Cardiac muscle cell (in vitro differentiated cells and primary cell): ENCODE data around the gene EXOC5. TPM values are rescaled to one million over a fixed set of nuclear protein-coding genes. Genes with fewer than 3 reads are reported as not detected.
A peak's percentile ranks its signal among the peaks of the same experiment; 100 is the strongest.
"Not testable (repeated sequence)": the region's sequence is repeated elsewhere in the genome, so short reads cannot be mapped to it uniquely, and the experiment has no call there.

ENCODE experiments used
- DNase-seq, 2 donors: peaks; one replicate each; pipeline versions ENCODE4 v3.0.0 to v3.0.0-alpha.2; 2010 to 2017; ENCODE audit warnings: low read depth in 1 of 2, low spot score in 1 of 2
- H3K27ac ChIP-seq: fragments of 200-600 bp; sonication (generic); 2 replicates; pipeline ENCODE4 v1.5.1; 2016
- H3K27me3 ChIP-seq: fragments of 200-600 bp; sonication (generic); 2 replicates; pipeline ENCODE4 v1.6.0; 2016; ENCODE audit warnings: control low read depth
- H3K36me3 ChIP-seq: fragments of 200-600 bp; sonication (generic); 2 replicates; pipeline ENCODE4 v1.5.1; 2016; ENCODE audit warnings: control low read depth
- H3K4me1 ChIP-seq: fragments of 200-600 bp; sonication (generic); 2 replicates; pipeline ENCODE4 v1.8.1; 2017; ENCODE audit warnings: low read depth, mild to moderate bottlenecking, mixed run types
- H3K4me3 ChIP-seq: fragments of 200-600 bp; sonication (generic); 2 replicates; pipeline ENCODE4 v1.5.1; 2016; ENCODE audit warnings: mild to moderate bottlenecking
- H3K9me3 ChIP-seq: fragments of 200-600 bp; sonication (generic); 2 replicates; pipeline ENCODE4 v1.5.1; 2017; ENCODE audit warnings: low read depth, mild to moderate bottlenecking, control low read depth
- polyA plus RNA-seq: library from polyadenylated mRNA; unstranded; fragments of >200 nt; fragmentation: Nextera tagmentation; extraction: Ambion mirVana; gene quantifications from 2 replicates; pipeline ENCODE4 v1.2.1, GENCODE V29; 2016
- total RNA-seq: library from RNA; depleted of rRNA; stranded (reverse); fragments of >200 nt; gene quantifications from 2 replicates; pipeline ENCODE4 v1.2.3, GENCODE V29; 2016
- TF ChIP-seq, protein P1 (sequence below): IDR thresholded peaks from 2 replicates; pipeline ENCODE4 v1.5.1; 2012; ENCODE audit warnings: low read depth, mild to moderate bottlenecking, low read length

The EXOC5 gene
- total and polyA plus RNA-seq, 2 experiments from 2014 or later, result 61.9 to 73.4 TPM

- H3K4me1 ChIP-seq, result no peaks in the 10 kb centered on the region
- no peak for DNase-seq
- H3K36me3 ChIP-seq, result peaks cover 17% of the 10 kb centered on the region
- H3K4me3 ChIP-seq, result no peak overlapping the region
- H3K9me3 ChIP-seq, result no peaks in the 10 kb centered on the region
- no peak overlapping the region for H3K27ac ChIP-seq
- TF ChIP-seq, protein P1, sequence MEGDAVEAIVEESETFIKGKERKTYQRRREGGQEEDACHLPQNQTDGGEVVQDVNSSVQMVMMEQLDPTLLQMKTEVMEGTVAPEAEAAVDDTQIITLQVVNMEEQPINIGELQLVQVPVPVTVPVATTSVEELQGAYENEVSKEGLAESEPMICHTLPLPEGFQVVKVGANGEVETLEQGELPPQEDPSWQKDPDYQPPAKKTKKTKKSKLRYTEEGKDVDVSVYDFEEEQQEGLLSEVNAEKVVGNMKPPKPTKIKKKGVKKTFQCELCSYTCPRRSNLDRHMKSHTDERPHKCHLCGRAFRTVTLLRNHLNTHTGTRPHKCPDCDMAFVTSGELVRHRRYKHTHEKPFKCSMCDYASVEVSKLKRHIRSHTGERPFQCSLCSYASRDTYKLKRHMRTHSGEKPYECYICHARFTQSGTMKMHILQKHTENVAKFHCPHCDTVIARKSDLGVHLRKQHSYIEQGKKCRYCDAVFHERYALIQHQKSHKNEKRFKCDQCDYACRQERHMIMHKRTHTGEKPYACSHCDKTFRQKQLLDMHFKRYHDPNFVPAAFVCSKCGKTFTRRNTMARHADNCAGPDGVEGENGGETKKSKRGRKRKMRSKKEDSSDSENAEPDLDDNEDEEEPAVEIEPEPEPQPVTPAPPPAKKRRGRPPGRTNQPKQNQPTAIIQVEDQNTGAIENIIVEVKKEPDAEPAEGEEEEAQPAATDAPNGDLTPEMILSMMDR, result no peak
- no peaks in the 10 kb centered on the region for H3K27me3 ChIP-seq
These were observed 21.6 kb downstream of the EXOC5 start for GRCh38 chr14:57246933-57247657.

DNA sequence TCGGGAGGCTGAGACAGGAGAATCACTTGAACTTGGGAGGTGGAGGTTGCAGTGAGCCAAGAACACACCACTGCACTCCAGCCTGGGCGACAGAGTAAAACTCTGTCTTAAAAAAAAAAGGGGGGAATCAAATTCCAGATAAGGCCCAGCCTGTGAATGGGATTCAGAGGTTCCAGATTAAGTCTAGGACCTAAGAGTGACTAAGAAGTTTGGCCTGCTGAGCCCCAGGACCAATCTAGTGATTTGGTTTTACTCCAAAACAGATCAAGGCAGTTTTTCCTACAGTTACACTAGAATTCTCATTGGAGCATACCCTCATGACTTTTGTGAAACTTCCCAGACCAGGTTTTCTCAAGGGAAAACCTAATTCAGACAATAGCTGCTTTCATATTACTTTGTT, 22.8 kb downstream of the EXOC5 start:
- no peak overlapping the region for H3K27ac ChIP-seq
- TF ChIP-seq, protein P1, result no peak
- peak in 1 of 2 donors; percentile 12 for DNase-seq
- no peaks in the 10 kb centered on the region for H3K9me3 ChIP-seq
- no peaks in the 10 kb centered on the region for H3K27me3 ChIP-seq
- H3K4me1 ChIP-seq, result no peaks in the 10 kb centered on the region
- peaks cover 17% of the 10 kb centered on the region for H3K36me3 ChIP-seq
- H3K4me3 ChIP-seq, result no peak overlapping the region

DNA sequence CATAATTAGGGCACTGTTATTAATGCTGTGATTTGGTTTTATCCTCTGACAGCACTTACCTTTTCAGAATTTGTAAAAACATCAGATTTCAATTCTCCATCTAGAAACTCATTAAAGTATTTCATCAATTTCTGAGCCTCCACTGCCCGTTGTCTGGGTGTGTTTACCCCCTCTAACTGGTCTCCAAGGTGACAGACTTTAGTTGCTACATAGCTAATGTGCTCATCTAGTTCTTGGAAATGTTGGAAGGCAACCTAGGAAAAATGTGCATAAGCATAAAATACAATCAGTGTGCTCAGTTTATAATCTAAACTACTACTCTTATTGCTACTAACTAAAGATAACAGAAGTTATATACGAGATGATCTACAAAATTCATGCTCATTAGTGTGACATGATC, 24.6 kb downstream of the EXOC5 start:
- TF ChIP-seq, protein P1, result no peak
- no peaks in the 10 kb centered on the region for H3K4me1 ChIP-seq
- no peaks in the 10 kb centered on the region for H3K9me3 ChIP-seq
- peak in 1 of 2 donors; percentile 34 for DNase-seq
- no peak overlapping the region for H3K4me3 ChIP-seq
- H3K27me3 ChIP-seq, result no peaks in the 10 kb centered on the region
- H3K27ac ChIP-seq, result no peak overlapping the region
- H3K36me3 ChIP-seq, result peaks cover 24% of the 10 kb centered on the region

DNA sequence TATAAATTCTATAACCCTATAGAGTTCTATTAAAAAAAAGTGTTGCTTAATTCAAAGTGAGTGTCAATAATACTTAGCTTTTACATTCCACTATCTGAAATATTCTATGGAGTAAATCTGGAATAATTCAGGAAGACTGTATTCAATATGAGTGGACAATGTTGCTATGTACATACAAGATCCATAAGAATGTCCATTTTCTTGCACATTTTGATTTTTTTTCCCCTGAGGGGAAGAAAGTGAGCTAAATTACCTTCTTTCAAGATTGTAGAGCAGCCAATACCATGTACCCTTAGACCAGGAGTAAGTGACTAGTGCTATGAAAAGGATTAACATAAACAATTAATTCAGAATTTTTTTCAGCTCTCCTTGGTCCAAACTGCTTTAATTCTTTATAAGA, 25.4 kb downstream of the EXOC5 start:
- Histone ChIP-seq H3K4me3 (no peak overlapping the region), H3K27me3 (no peaks in the 10 kb centered on the region), H3K4me1 (no peaks in the 10 kb centered on the region), H3K36me3 (peaks cover 29% of the 10 kb centered on the region), H3K27ac (no peak overlapping the region), H3K9me3 (no peaks in the 10 kb centered on the region)
- TF ChIP-seq, protein P1, result no peak
- no peak for DNase-seq

DNA sequence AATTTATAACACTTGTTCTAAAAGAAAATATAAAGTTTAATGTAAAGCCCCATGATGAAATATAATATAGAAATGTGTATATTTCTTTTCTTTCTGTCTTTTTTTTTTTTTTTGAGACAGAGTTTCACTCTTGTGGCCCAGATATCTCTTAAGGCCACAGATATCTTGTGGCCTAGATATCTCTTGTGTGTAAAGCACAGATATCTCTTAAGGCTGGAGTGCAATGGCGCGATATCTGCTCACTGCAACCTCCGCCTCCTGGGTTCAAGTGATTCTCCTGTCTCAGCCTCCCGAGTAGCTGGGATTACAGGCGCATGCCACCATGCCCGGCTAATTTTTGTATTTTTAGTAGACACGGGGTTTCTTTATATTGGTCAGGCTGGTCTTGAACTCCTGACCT, 28.6 kb downstream of the EXOC5 start:
- H3K4me3 ChIP-seq, DNase-seq, H3K27me3 ChIP-seq, H3K9me3 ChIP-seq, H3K27ac ChIP-seq, H3K4me1 ChIP-seq: not testable (repeated sequence)
- peaks cover 34% of the 10 kb centered on the region for H3K36me3 ChIP-seq

GRCh38 chr14:57232006-57232405, 36.7 kb downstream of the EXOC5 start:
- H3K4me3 ChIP-seq, result no peak overlapping the region
- H3K27me3 ChIP-seq, result no peaks in the 10 kb centered on the region
- H3K4me1 ChIP-seq, result no peaks in the 10 kb centered on the region
- peaks cover 69% of the 10 kb centered on the region for H3K36me3 ChIP-seq
- DNase-seq, result no peak
- H3K9me3 ChIP-seq, result no peaks in the 10 kb centered on the region
- TF ChIP-seq, protein P1, result no peak
- H3K27ac ChIP-seq, result no peak overlapping the region

DNA sequence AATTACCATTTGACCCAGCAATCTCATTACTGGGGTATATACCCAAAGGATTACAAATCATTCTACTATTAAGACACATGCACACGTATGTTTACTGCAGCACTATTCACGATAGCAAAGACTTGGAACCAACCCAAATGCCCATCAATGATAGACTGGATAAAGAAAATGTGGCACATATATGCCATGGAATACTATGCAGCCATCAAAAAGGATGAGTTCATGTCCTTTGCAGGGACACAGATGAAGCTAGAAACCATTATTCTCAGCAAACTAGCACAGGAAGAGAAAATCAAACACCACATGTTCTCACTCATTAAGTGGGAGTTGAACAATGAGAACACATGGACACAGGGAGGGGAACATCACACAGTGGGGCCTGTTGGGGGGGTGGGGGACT, 40.4 kb downstream of the EXOC5 start:
- H3K36me3 ChIP-seq, result peaks cover 53% of the 10 kb centered on the region
- not testable (repeated sequence) for H3K4me3 ChIP-seq, H3K27me3 ChIP-seq, H3K4me1 ChIP-seq, H3K27ac ChIP-seq, DNase-seq, H3K9me3 ChIP-seq
